Hematopoietic multipotent progenitor cell treated with erythropoietin and hydrocortisone succinate and interleukin-3 and kit ligand, for 15 days (in vitro differentiated cells): ENCODE results near the gene DNASE2B.

Experiments used
- DNase-seq: peaks from one replicate; pipeline ENCODE4 v3.0.0-alpha.2; 2015; ENCODE audit warnings: low spot score

The DNASE2B gene

DNA sequence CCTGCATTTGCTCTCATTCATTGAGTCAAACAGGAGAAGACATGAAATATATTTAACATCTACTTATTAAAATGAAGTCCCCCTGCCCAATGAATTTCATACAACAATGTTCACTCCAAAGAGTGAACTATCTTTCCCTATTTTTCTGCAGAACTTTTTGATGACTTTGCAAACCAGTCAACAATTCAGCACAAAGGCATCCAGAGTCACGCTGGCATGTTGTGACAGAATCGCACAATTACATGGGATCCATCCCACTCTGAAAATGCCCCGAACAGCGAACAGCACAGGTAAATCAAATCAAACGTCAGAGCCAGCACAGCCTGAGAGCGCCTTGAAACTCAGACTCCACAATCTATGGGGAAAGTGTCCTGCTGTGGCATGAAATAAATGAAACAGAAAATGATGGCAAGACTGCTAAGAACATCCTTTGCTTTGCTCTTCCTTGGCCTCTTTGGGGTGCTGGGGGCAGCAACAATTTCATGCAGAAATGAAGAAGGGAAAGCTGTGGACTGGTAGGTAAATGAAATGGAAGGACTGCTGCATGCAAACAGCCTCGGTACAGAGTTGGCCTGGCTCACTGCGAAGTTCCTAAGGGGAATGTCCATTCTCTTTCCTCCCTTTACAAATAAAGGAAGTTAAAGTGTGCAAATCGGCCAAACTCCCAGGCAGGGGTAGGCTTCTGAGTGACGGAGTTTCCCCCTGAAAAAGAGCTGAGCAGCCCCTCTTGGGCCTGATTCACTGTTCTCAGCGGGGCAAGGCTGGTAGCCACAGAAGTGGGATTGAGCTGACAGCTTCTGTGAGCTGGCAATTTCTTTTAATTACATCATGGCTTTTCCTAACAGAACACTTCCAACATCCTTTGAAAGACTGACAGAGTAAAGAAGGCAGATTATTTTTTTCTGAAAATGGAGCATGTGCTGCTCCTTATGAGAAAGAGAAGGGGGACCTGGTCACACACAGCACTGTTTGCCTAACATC lies at the start of gene DNASE2B:
TSS of gene DNASE2B (plus strand) at position 310 of the 981 bp plus-strand sequence. CDS start at position 391, 81 bp downstream.
- no peak for DNase-seq

DNA sequence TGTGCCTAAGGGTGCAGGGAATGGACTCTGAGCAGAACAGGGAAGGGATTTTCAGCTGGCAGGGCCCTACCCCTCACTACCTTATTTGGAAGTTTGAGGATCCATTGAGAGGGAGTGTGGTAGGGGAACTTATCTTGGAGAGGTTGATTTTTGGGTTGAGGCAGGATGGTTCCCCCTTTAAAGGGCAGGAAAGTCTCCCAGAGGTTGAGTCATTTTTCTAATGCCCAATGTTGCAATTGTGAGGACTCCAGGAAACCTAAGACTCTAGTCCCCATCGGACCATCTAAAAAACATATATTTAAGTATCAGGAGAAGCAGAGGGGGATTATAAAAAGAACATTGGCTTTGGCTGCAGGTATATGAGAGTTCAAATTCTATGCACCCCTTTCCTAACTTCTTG lies 49.5 kb upstream of the DNASE2B start:
- DNase-seq, result no peak

GRCh38 chr1:84350104-84350503 lies 48.2 kb upstream of the DNASE2B start:
- DNase-seq, result no peak

- no peak for DNase-seq
These were observed 47.7 kb upstream of the DNASE2B start for GRCh38 chr1:84350550-84350949.

- no peak for DNase-seq
These were observed 45.8 kb upstream of the DNASE2B start for GRCh38 chr1:84352298-84353106.

GRCh38 chr1:84353695-84354094 lies 44.6 kb upstream of the DNASE2B start:
- no peak for DNase-seq

DNA sequence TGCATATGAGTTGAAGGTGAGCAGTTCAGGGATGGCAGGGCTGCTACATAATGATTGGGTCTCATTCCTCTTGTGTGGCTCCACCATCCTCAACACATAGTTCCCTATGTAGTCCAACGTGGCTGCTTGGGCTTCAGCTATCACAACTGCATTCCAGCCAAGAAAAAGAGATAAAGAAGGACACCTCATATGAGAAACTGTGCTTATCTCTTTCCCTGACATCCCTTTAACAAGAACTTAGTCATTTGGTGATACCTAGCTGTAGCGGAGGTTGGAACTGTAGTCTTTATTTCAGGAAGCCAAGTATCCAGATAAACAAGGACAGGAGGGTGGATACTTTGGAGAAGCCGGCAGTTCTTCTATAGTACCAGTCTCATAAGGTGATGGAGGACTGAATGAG lies 42.7 kb upstream of the DNASE2B start:
- no peak for DNase-seq

DNA sequence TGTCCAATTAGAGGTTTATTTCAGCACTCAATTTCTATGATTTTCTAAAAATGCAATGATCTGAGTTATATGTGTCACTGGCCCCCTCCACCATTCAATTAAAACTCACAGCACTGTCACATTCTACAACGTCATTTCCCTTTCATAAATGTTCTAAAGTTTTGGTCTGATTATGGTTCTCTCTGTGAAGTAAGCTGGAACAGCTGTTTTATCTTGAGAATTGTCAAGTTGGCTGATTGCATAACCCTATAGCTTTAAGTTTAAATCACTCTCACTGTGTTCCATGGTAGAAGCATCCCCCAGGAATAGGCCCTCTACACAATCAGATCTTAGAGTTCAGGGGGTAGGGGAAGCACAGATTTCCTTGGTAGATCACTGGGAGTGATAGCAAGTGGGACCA lies 41.4 kb upstream of the DNASE2B start:
- DNase-seq, result no peak

- no peak for DNase-seq
These were observed 39.6 kb upstream of the DNASE2B start for GRCh38 chr1:84358695-84359094.

DNA sequence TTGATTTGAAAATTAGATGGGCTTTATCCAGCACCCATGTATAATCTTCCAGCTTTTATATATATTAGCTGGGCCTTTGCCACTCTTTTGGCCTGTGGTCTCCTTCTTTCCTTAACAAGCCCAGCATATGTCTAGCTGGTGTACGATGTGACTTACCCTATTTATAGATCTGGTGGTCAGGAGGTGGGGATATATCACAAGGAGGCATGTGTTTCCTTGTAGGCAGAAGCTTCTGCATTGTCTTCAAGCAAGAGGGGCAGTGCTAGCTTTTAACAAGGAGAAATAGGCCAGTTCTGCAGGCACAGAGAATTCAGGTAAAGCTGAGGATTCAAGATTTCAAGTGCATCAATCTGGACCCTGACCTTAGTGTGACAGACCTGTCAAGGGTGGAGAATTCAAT lies 38.0 kb upstream of the DNASE2B start:
- no peak for DNase-seq

DNA sequence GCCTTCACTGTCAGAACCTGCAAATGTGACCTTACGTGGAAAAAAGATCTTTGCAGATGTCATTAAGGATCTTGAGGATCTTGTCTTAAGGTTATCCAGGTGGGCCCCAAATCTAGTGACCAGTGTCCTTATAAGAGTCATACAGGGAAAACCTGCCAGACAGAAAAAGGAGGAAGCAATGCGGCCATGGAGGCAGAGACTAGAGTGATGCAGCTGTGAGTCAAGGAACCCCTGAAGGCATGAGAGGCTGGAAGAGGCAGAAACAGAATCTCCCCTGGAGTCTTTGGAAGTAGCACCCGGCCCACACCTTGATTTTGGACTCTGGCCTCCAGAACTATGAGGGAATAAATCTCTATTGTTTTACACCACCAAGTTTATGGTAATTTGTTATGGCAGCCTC lies 36.5 kb upstream of the DNASE2B start:
- DNase-seq, result no peak

DNA sequence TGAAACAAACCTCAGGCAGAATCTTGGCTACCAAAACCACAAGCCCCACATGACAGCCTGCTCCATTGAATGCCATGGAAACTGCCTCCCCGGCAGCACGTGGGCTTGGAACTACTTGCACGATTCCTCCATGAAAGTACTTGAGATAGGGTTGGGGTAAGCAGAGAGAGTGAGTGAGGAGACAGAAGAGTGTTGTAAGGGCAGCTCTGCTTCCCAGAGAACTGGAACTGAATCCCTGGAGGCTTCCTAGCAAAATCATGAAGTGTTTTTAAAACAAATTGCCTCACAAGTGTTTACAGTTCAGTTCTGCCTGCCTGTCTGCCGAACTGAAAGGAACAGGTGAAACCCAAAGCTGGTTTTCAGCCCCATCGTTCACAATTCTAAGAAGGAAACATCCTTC lies 35.3 kb upstream of the DNASE2B start:
- DNase-seq, result no peak

DNA sequence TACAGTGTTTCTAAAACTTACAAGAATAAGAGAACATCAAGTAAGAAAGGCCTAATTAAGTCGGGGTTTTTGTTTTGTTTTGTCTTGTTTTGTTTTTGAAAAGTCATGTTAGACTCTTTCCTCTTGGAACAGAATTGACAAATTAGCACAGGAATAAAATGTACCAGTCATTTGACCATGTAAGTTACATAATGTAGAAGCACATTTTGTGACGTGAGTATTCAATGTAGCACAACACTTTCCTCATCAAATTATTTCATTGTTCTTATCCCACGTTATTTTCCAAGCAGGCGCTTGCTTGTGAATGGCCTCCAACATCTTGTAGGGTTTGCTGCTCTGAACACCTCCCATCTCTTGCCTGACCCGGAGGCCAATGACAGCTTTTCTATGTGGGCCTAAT lies 34.7 kb upstream of the DNASE2B start:
- DNase-seq, result no peak

GRCh38 chr1:84365225-84366221 lies 32.8 kb upstream of the DNASE2B start:
- no peak for DNase-seq

- no peak for DNase-seq
These were observed 31.5 kb upstream of the DNASE2B start for GRCh38 chr1:84366786-84367185.

DNA sequence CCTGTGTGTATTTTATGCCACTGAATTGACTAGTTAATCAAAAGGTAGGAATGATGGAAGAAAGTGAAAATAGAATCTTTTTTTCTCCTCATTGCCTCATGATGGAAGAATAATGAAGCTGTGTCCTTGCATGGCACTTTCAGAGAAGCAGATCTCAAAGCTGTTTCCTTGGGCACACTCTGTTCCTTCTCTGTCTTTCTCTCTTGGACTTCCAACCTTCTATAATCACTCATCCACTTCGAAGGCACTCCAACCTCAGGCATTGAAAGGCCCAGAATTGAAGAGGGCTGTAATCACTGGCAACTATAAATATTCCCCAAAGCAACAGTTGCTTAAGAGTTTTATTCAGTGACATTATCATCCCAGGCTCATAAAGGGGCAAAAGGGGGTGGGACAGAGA lies 31.1 kb upstream of the DNASE2B start:
- DNase-seq, result no peak

DNA sequence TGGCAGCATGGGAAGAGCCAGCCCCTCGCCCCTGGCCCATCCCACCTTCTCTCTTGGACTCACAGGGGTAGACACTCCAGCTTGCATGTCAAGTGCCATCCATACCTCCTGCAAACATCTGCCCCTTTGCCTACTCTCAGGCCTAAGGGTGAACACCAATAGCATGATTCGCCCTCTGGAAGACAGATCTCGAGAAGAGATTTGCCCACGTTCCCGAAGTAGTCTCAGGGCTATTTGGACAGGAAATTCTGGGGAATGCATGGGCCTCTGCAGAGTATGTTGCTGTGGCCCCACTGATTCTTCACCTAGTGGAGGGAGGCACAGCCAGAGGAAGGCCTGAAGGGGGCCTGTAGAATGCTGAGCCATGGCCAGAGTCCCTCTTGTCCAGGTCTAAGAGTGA lies 29.8 kb upstream of the DNASE2B start:
- no peak for DNase-seq

- no peak for DNase-seq
These were observed 28.0 kb upstream of the DNASE2B start for GRCh38 chr1:84370266-84370665.

DNA sequence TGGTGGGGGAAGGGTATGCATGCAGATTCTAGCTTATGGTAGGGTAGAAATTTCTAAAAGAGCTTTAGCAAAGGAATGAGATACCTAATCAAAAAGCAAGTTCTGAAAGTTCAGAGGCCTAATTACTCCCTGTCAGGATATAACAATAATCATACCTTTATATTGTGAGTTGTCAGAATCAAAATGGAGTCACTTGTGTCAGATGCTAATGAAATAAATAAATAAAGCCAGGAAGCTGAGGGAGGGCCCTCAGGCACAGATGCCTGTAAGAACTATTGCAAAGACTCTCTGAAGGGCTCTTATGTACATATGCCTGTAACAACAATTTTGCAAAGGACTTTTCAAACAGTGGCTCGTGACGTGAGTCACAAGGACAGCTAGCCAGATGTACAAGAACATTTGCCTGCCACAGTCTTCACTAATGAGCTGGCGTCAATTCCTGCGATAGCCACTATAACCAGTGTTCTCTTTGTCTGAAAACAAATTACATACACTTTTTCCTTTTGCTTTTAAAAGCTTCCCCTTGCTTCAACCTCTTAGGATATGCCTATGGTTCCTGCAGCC lies 27.4 kb upstream of the DNASE2B start:
- no peak for DNase-seq

GRCh38 chr1:84373436-84374141 lies 24.7 kb upstream of the DNASE2B start:
- no peak for DNase-seq
